NB4 (cell line): ENCODE measurements around the gene RASSF3.

Experiments used
- CTCF ChIP-seq: IDR thresholded peaks from one replicate; pipeline ENCODE4 v1.5.1; 2012; ENCODE audit warnings: low read depth, low read length
- MYC ChIP-seq: IDR thresholded peaks from 2 replicates; pipeline ENCODE4 v1.6.1; 2011; ENCODE audit warnings: low read depth, low read length
- POLR2A ChIP-seq: IDR thresholded peaks from 2 replicates; pipeline ENCODE4 v1.6.1; 2011; ENCODE audit warnings: mild to moderate bottlenecking; ENCODE audit not compliant: insufficient read length; ENCODE audit errors: extremely low read depth
- TF ChIP-seq, protein P1 (sequence below): IDR thresholded peaks from 2 replicates; pipeline ENCODE4 v1.6.1; 2011; ENCODE audit warnings: low read depth, low read length

- TF ChIP-seq, protein P1, sequence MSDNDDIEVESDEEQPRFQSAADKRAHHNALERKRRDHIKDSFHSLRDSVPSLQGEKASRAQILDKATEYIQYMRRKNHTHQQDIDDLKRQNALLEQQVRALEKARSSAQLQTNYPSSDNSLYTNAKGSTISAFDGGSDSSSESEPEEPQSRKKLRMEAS = no peak
- no peak for TF ChIP-seq CTCF
- TF ChIP-seq POLR2A = no peak
- peak; percentile 49; the same call in 1 of the 2 replicates for TF ChIP-seq MYC
These were observed 8.8 kb downstream of the RASSF3 start for GRCh38 chr12:64618953-64619590.
